ENCODE data around the gene SPX.

DNA sequence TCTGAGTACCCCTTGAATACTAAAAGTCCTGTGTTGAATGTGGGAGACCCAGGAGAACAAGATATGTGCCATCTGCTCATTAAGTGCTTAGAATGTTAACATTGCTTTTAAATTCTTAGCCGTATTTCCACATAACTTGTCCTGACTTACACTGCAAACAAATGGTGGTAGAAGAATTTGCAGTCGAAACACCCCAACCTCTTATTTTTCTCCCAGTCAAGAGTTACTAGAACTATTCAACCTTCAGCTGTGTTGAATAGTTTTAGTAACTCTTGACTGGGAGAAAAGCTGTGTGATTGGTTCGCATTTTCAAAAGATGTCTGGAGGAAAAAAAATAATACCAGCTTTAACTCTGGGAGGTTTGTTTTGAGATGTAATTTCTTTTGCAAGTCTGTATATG lies 7.6 kb upstream of the SPX start:
- TF ChIP-seq CTCF (IDR thresholded peaks at IDR 0.05), result no peak
- no peak for TF ChIP-seq POLR2A (IDR thresholded peaks at IDR 0.05)

Measured in adrenal gland (tissue), 5 donors.